ENCODE results near the gene SORL1-AS1.

Gene SORL1-AS1

DNA sequence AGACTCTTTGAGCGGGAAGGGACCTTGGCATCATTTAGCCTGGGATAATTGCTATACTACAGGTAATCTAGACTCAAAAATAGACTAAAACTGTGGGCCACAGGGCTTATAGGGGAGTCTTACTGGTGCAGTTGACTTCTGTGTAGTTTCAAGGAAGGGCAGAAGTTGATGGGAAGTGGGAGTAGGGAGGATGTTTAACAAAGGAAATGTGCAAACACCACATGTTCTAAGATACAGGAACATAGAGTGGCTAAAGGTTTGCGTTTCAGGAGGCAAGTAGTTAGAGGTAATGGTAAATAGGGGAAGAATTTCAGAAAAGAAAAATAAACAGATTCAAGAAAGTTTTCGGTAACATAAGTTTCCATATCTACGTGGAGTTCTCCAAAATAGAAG, 15.1 kb downstream of the SORL1-AS1 start:
- Histone ChIP-seq H2BK20ac (ENCODE audit: low read depth, low read length) (no peak overlapping the region), H3K23ac (ENCODE audit: low read depth, low read length) (no peak overlapping the region), H3K18ac (ENCODE audit: low read depth, low read length) (no peak overlapping the region), H3K4ac (ENCODE audit: low read depth, low read length) (no peak overlapping the region), H3K4me2 (ENCODE audit: low read depth, low read length) (no peak overlapping the region), H2AK5ac (ENCODE audit: low read depth, low read length) (no peak overlapping the region), H4K91ac (ENCODE audit: insufficient read depth, low read depth, low read length) (no peak overlapping the region), H3K27me3 (ENCODE audit: control insufficient read depth, insufficient read depth, low read length) (peaks cover 20% of the 10 kb centered on the region), H4K8ac (ENCODE audit: low read depth in 2 of 2, low read length in 2 of 2) (no peak overlapping the region), H2BK5ac (ENCODE audit: low read depth, low read length, poor library complexity, severe bottlenecking) (no peak overlapping the region), H4K5ac (ENCODE audit: low read depth, low read length) (no peak overlapping the region), H3K36me3 (ENCODE audit: control insufficient read depth, insufficient read depth, low read length) (no peaks in the 10 kb centered on the region), H3K56ac (ENCODE audit: extremely low read depth, insufficient read depth, low read length) (no peak overlapping the region), H2BK120ac (ENCODE audit: low read depth, low read length) (no peak overlapping the region), H2AFZ (replicated peaks; ENCODE audit: low read length, poor library complexity) (no peak overlapping the region), H3K9ac (ENCODE audit: low read depth, low read length) (no peak overlapping the region), H3K4me3 (ENCODE audit: insufficient read depth, low read depth, low read length) (no peak overlapping the region), H3K14ac (replicated peaks; ENCODE audit: low read depth, low read length) (no peak overlapping the region), H3K9me1 (ENCODE audit: insufficient read depth, low read length) (no peaks in the 10 kb centered on the region), H3K9me3 (ENCODE audit: control insufficient read depth, insufficient read depth, low read length) (no peaks in the 10 kb centered on the region), H3K27ac (ENCODE audit: insufficient read depth, low read length) (no peak overlapping the region), H2AK9ac (replicated peaks; ENCODE audit: low read depth, low read length, poor library complexity) (no peak overlapping the region), H4K20me1 (ENCODE audit: insufficient read depth, low read length) (no peaks in the 10 kb centered on the region), H2BK15ac (ENCODE audit: low read depth, low read length) (no peak overlapping the region), H3K79me1 (ENCODE audit: low read depth in 1 of 2, low read length in 2 of 2) (no peaks in the 10 kb centered on the region), H3K4me1 (ENCODE audit: control insufficient read depth, insufficient read depth, low read length) (no peaks in the 10 kb centered on the region)
- WGBS, 2 experiments (ENCODE audit: extremely low coverage in 2 of 2, insufficient read length in 1 of 2) = 100% methylated on average over 1 of the region's 4 CpGs; no CpG with 5 or more reads in 1 of the 2 experiments
- DNase-seq (no peak), ATAC-seq (ENCODE audit: low read depth) (no peak)
- TF ChIP-seq MXI1 (IDR thresholded peaks at IDR 0.05; ENCODE audit: borderline replicate concordance, low read depth, low read length) (no peak), SMC3 (IDR thresholded peaks at IDR 0.05; ENCODE audit: low read depth, low read length) (no peak), RFX5 (IDR thresholded peaks at IDR 0.05; ENCODE audit: low read depth, low read length) (no peak), MAZ (IDR thresholded peaks at IDR 0.05; ENCODE audit: borderline replicate concordance, low read depth, low read length) (no peak), MAFK (IDR thresholded peaks at IDR 0.05; ENCODE audit: low read depth, low read length) (no peak), POLR2A (IDR thresholded peaks at IDR 0.05; ENCODE audit: low read depth, low read length) (no peak), FOS (IDR thresholded peaks at IDR 0.05; ENCODE audit: low read depth, low read length) (no peak), CEBPB (IDR thresholded peaks at IDR 0.05; ENCODE audit: low read depth, low read length) (no peak), BHLHE40 (IDR thresholded peaks at IDR 0.05; ENCODE audit: low read depth, low read length) (no peak), RCOR1 (IDR thresholded peaks at IDR 0.05; ENCODE audit: insufficient replicate concordance, low read length) (no peak), CHD1 (IDR thresholded peaks at IDR 0.05; ENCODE audit: low read depth, low read length) (no peak), NFE2L2 (IDR thresholded peaks at IDR 0.05; ENCODE audit: low read depth, low read length) (no peak)
- TF ChIP-seq, protein P1, sequence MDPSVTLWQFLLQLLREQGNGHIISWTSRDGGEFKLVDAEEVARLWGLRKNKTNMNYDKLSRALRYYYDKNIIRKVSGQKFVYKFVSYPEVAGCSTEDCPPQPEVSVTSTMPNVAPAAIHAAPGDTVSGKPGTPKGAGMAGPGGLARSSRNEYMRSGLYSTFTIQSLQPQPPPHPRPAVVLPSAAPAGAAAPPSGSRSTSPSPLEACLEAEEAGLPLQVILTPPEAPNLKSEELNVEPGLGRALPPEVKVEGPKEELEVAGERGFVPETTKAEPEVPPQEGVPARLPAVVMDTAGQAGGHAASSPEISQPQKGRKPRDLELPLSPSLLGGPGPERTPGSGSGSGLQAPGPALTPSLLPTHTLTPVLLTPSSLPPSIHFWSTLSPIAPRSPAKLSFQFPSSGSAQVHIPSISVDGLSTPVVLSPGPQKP (IDR thresholded peaks at IDR 0.05; ENCODE audit: borderline replicate concordance, low read depth, low read length) = no peak
- TF ChIP-seq, protein P2, sequence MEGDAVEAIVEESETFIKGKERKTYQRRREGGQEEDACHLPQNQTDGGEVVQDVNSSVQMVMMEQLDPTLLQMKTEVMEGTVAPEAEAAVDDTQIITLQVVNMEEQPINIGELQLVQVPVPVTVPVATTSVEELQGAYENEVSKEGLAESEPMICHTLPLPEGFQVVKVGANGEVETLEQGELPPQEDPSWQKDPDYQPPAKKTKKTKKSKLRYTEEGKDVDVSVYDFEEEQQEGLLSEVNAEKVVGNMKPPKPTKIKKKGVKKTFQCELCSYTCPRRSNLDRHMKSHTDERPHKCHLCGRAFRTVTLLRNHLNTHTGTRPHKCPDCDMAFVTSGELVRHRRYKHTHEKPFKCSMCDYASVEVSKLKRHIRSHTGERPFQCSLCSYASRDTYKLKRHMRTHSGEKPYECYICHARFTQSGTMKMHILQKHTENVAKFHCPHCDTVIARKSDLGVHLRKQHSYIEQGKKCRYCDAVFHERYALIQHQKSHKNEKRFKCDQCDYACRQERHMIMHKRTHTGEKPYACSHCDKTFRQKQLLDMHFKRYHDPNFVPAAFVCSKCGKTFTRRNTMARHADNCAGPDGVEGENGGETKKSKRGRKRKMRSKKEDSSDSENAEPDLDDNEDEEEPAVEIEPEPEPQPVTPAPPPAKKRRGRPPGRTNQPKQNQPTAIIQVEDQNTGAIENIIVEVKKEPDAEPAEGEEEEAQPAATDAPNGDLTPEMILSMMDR (conservative IDR thresholded peaks at IDR 0.05; ENCODE audit: low read depth, low read length) = no peak
- BruUV-seq (replicated peaks) = no TSS peak
- intact Hi-C loops (cut with micrococcal nuclease) (no loop called here), in situ Hi-C loops (cut with MboI; ENCODE audit: low sequenced_read_pairs) (no loop called here), dilution Hi-C loops (cut with HindIII; ENCODE audit: low sequenced_read_pairs, unreplicated experiment) (no loop called here)
- POLR2A ChIA-PET (ENCODE audit: unreplicated experiment) = no interaction called here
- CTCF ChIA-PET = no interaction called here

Measured in IMR-90 (cell line).